Left colon (tissue), 2 donors: Measurements from ENCODE around the gene BMERB1. TPM values are rescaled to one million over a fixed set of nuclear protein-coding genes. Genes with fewer than 3 reads are reported as not detected.
A peak's percentile ranks its signal among the peaks of the same experiment; 100 is the strongest.
"Not testable (repeated sequence)": the region's sequence is repeated elsewhere in the genome, so short reads cannot be mapped to it uniquely, and the experiment has no call there.

Source experiments
- ATAC-seq: fragments of 200-7000 bp; cut with Tn5 transposase; one replicate; pipeline ENCODE4 v1.9.1; 2020; ENCODE audit warnings: mild to moderate bottlenecking, moderate library complexity
- DNase-seq, 2 donors: peaks; one replicate each; pipeline ENCODE4 v3.0.0-alpha.2; 2020
- intact Hi-C, 2 donors: fragments of 100-400 bp; cut with DNase I in 1 of 2; cut with micrococcal nuclease in 1 of 2; formaldehyde crosslinking; loops; one replicate each; pipeline versions ENCODE4 v1.11.2 to v1.14.0; 2022; cut with DNase I, micrococcal nuclease
- total RNA-seq, 2 donors: library from RNA; stranded (reverse); fragmentation: NEBNext Ultra II Directional; extraction: Animal tissue kit (Norgen Biotek cat#: 25700); gene quantifications; one replicate each; pipeline ENCODE4 v1.2.1, GENCODE V29; 2021
- donor health status: DM: no; HTN: no; CAD: no.
- donor health status: DM: yes; HTN: yes; CAD: no.

Gene BMERB1
- total RNA-seq, 2 donors from 2014 or later, result 5.3 to 10.3 TPM

DNA sequence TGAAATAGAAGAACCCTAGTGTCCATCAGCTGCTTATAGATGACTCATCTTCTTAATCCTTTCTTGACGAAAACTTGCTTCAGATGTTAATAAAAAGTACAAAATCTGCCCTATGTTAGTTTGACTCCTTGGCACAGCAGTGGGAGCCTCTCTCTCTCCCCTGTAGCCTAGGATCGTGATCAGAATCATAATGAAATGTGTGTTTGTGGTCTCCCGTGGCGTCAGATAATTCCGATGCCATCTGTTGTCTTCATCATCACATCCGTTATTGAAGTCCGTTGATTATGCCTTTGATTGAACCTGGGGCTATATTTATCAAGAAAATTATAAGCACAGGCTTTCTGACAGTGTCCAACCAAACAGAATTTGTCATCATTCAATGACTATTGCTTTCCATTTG is 102.5 kb downstream of the BMERB1 start:
- DNase-seq, result no peak
- ATAC-seq, result no peak
- intact Hi-C loops, result no loop called here

DNA sequence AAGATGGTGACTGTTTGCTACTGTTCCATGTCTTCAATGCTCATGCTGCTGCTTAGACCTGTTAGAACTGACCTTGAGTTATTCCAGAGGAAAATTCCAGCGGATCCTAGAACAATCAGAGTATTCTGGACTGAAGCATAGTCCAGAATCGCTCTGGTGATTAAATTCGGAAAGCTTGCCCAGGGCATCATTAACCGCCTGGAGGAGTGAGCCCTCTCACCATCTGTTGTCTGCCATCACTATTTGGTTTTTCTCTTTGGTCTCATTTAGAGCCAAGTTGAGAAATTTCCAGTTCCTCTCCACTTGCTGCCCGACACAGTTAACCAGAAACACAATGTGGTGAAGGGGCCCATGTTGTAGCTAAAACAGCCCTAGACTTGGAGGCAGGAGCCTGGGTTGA is 104.1 kb downstream of the BMERB1 start:
- ATAC-seq (no peak), DNase-seq (no peak)
- intact Hi-C loops, result no loop called here

DNA sequence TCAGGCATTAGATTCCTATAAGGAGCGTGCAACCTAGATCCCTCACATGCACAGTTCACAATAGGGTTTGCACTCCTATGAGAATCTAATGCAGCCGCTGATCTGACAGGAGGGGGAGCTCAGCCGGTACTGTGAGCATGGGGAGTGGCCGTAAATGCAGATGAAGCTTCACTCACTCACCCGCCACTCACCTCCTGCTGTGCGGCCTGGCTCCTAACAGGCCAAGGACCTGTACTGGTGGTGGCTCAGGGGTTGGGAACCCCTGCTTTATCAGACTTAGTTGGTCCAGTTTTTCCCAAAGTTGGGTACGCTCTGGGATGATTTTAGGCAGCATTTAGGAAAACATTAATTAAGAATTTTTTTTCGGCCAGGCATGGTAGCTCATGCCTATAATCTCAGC is 104.8 kb downstream of the BMERB1 start:
- ATAC-seq (peak; percentile 63), DNase-seq (no peak)
- intact Hi-C loops, result no loop called here

DNA sequence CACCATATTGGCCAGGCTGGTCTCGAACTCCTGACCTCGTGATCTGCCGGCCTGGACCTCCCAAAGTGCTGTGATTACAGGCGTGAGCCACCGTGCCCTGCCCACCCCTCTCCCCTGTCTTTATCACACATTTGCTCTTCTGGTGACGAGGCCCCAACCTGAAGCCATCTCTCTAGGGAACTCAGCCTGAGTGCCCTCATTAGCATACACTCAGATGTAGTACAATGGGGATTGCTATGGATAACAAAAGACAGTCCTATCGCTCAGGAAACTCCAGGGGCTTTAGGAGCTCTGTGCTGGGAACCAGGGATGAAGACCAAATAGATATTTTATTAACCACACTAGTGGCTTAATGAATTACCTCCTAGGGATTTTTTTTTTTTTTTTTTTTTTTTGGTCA is 107.9 kb downstream of the BMERB1 start:
- intact Hi-C loops, result no loop called here
- DNase-seq (no peak), ATAC-seq (no peak)

DNA sequence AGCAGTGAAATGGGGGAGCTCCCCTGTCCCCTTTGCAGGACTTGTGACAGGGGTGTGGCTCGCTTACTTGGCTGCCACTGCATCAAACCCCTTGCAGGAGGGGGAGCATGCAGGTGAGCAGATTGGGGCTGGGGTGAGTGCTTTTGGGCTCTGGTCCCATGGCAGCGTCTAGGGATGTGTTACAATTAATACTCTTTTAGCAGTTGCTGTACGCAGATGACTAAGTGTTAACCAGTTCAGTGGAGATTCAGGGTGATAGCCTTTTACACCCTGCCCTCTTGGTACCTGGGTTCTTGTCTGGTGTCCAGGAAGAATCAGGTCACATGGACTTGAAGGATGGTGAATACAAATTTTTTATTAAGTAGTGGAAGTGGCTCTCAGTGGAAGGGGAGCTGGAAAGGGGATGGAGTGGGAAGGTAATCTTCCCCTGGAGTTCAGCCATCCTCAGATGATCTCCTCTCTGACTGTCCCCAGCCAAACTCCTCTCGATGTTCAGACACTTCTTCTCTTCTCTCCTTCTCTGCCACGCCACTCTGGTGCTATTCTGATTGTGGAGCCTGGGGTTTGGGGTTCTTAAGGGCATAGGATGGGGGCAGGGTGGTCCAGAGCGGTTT is 108.5 kb downstream of the BMERB1 start:
- ATAC-seq (no peak), DNase-seq (no peak)
- intact Hi-C loops, result no loop called here

DNA sequence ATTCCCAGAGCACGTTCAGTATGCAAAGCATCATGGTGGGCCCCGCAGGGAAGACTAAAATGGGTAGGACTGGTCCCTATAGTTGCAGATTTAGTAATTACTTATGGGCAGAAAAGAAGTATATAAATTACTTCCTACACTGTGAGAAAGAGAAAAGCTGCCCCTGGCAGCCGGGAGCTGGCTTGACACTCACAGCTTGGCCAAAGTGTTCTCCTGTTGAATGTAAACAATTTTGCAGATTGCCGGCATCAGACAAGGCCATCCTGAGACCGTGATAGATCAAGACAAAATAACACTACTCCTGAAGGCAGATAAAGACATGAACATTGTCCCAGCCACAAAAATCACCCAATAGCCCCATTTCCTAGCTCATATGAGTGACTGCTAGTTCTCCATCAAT is 110.0 kb downstream of the BMERB1 start:
- intact Hi-C loops, result no loop called here
- DNase-seq (no peak), ATAC-seq (no peak)

DNA sequence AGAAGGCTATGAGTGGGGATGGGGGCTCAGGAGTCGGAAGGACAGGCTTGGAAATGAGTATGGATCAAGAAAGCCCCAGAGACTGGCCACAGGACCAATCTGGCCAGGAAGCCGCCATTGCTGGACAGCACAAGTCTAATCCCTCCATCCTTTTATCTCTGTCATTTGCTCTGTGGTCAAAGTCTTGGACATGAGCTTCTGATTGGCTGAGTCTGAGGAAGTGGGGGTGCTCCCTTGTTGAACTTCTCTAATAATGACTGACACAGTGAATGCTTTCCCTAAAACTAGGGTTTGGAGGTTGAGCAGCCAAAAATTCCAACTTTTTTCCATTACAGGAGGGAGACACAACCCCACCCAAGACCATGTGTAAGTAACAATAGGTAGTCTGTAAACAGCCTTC is 111.2 kb downstream of the BMERB1 start:
- DNase-seq (no peak), ATAC-seq (no peak)
- intact Hi-C loops, result no loop called here

DNA sequence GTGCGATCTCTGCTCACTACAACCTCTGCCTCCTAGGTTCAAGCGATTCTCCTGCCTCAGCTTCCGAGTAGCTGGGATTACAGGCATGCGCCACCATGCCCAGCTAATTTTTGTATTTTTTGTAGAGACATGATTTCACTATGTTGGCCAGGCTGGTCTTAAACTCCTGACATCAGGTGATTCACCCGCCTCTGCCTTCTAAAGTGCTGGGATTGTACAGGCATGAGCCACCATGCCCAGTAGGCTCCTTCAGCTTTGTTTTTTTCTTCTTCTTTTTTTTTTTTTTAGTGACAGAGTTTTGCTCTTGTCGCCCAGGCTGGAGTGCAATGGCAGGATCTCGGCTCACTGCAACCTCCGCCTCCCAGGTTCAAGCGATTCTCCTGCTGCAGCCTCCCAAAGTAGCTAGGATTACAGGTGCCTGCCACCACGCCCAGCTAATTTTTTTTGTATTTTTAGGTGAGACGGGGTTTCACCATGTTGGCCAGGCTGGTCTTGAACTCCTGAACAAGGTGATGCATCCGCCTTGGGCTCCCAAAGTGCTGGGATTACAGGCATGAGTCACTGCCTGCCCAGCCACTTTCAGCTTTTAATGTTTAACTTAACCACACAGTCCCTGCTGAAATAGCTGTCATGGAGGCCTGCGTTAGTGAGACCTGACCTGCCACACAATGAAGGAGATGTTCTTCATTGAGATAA is 112.8 kb downstream of the BMERB1 start:
- intact Hi-C loops, result not testable (repeated sequence)

DNA sequence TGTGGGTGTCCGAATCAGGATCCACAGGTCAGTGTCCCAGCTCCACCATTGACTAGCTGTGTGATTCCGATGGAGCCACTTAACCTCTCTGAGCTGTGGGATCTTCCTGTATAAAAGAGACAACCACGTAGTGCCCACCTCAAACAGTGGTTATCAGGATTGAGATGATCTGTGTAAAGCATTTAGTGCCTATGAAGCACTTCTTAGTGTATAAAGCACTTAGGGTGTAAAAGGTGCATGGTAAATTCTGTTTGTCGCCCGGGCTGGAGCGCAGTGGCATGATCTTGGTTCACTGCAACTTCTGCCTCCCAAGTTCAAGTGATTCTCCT is 113.3 kb downstream of the BMERB1 start:
- ATAC-seq (no peak), DNase-seq (no peak)
- intact Hi-C loops, result no loop called here

More for the DNA sequence above, 112.8 kb downstream of the BMERB1 start:
- DNase-seq, result not testable (repeated sequence)
- peak; percentile 40 for ATAC-seq

DNA sequence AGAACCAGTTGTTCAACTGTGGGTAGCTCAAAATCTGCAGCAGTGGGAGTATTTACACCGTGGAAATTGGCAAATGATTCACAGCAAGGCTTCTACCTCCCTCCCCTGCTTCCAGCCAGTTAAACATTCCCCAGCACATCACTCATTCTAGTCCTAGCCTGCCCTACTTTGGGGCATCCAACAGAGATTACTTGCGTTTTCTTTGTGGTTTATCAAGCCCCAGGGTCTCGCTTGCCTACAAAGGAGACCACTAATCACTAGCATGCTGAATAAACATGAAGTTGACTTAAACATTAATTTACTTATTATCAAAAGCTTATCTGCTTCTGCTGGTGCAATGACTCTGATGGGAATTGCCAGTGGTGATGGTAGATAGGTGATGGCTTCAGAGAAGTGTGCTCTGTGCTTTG is 114.1 kb downstream of the BMERB1 start:
- DNase-seq (no peak), ATAC-seq (no peak)
- intact Hi-C loops, result no loop called here

DNA sequence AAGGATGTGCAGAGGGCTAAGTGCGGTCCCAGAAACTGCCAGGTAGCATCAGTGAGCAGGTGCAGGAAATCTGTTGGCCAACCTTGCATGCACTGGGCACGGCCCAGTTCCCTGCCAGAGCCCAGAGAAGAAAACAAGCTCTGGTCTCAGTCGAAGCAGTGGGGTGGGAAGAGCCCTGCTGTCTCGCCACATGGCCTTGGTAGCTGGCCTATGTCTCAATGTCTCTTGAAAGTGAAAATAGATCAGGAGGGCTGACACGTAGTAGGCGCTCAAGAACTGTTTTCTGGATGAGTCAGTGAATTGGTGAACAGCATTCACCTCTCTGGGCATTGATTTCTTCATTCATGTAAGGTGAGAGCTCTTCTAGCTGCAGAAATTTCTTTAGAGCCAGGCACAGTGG is 118.1 kb downstream of the BMERB1 start:
- DNase-seq (no peak), ATAC-seq (no peak)
- intact Hi-C loops, result loop anchor here in 1 of 2 donors (5.0 kb wide), 1 partner anchor 125 kb away; no protein-coding TSS in a partner anchor

DNA sequence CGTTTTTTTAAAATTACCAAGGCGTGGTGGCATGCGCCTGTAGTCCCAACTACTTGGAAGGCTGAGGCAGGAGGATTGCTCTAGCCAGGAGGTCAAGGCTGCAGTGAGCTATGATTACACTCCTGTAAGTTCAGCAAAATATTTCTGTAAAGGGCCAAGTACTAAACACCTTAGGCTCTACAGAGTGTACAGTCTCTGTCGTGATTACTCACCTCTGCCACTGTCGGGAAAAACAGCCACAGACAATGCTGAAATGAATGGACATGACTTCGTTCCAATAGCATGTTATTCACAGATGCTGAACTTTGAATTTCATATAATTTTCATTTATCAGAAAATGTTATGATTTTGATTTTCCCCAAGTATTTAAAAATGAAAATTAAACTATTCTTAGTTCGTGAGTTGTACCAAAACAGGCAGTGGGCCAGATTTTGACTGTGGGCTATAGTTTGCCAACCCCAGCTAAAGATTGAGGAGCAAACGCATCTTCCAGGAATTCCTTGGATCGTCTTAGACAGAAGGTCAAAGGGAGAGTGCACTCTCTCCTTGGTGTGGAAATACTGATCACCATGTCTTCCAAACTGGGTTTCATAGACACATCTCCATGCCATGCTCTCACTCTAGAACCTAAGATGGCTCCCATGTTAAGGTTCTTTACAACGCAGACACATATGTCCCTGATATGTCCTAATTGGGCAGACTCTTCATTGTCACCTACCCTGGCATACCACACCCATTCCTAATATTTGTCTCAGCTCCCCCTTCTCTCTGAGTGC is 119.1 kb downstream of the BMERB1 start:
- no peak for ATAC-seq
- intact Hi-C loops, result loop anchor here in 1 of 2 donors (5.0 kb wide), 1 partner anchor 126 kb away; no protein-coding TSS in a partner anchor
- DNase-seq, result no peak

DNA sequence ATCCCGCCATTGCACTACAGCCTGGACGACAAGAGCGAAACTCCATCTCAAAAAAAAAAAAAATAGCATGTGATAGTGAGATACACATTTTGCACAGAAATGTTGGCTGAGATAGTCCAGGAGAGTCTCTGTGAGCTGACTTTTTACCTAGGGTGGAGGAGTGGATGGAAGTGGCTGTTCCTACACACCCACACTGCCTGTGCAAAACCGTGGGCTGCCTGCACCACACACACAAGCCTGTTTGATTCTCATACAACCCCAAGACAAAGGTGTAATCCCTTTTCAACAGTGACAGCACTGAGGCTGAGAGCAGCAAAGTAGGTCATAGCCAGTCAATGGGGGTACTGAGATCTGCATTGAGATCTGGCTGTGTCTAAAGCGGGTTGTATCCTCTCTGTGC is 121.7 kb downstream of the BMERB1 start:
- ATAC-seq, result no peak
- no peak for DNase-seq
- intact Hi-C loops, result no loop called here

DNA sequence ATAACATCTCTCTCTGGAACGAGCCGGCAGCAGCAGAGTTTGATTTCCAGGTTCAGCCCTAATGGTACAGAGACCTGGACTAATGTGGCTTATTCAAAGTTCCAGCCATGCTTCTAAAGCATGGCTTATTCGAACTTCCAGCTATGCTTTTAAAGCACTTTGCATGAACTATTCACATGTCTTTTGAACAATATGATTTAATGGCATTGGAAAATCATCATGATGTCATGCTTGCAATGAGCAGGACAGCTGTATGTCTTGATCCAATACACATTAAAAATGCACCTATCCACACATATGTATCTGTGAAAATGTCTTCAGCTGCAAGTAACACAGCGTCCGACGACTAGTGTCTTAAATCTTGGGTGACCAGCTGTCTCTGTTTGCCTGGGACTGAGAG is 122.9 kb downstream of the BMERB1 start:
- ATAC-seq, result no peak
- DNase-seq, result no peak
- intact Hi-C loops, result no loop called here

DNA sequence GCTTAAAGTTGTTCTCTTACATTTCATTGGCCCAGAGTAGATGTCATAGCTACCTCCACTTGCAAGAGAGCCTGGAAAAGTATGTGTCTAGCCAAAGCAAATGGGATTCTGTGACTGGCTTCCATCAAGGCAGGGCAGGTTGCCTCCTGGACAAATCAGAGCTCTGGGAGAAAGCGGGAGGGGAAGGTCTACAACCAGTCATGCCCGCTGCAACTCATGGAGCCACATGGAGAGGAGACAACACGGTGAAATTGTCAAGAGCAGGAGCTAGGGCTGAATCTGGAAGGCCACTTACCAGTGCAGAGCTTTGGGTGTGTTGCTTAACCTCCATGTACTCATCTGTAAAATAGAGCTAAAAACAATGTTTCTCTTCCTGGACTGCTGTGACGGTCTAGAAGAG is 124.8 kb downstream of the BMERB1 start:
- intact Hi-C loops, result no loop called here
- no peak for ATAC-seq
- DNase-seq, result no peak

DNA sequence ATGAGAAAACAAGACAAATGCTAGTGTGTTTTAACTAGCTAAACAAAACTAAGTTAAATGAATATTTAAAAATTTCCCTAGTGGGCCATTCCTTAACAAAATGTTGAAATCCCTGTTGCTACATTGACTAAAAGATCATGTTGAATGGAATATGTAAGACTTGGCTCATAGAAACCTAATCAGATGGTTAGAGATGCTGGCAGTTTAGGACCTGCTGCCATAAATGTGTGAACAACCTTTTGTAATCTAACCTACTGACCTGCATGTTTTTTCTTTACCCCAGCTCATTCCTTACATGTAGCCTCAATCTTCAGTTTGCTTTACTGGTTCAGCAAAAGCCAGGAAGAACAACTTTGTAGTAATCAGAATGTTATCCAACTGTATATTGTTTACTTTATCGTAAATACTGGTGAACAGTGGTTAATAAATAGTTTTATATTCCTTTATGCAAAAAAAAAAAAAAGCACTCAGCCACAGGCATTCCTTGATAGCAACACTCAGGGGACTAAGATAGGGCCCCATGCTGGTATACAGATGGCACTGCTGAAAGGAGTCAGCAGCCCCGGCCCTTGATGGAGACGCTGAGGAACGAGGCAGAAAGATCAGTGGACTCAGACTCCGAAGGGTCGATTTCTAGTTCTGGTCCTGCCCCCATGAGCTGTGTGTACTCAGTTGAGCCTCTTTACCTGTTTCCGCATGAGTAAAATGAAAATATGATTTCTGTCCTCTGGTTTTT is 130.4 kb downstream of the BMERB1 start:
- DNase-seq (no peak), ATAC-seq (no peak)
- intact Hi-C loops, result no loop called here

DNA sequence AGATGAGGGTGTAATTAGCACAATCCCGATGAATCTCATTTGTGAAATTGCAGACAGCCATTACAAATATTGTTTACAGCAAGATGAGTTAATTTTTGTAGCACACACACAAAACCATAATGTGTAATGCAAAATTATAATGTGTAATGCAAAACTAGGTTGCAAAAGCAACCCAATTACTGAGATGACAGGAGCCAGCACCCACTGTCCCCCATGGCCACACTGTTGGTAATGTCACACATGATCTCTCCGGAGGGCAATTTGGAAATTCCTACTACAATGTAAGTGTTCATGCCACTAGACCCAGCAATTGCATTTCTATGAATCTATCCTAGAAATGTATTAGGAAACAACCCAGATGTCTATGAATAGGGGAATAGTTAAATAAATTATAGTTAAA is 131.7 kb downstream of the BMERB1 start:
- ATAC-seq (no peak), DNase-seq (no peak)
- intact Hi-C loops, result no loop called here

DNA sequence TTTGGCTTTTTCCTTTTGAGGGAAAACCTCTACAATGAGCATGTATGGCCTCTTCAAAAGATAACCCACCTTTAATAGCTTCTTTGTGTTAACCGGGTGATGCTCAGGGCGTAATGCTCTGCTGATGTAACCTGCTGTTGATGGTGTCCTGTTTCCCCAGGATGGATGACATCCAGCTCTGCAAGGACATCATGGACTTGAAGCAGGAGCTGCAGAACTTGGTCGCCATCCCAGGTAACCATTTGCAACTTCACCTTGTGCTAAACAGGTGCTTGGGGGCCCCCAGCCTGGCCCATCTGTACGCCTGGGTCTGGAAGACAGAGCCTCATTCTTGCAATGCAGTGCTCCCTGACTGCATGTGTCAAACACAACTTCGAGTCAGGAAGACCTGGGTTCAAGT is 133.4 kb downstream of the BMERB1 start:
- intact Hi-C loops, result no loop called here
- ATAC-seq (no peak), DNase-seq (no peak)

DNA sequence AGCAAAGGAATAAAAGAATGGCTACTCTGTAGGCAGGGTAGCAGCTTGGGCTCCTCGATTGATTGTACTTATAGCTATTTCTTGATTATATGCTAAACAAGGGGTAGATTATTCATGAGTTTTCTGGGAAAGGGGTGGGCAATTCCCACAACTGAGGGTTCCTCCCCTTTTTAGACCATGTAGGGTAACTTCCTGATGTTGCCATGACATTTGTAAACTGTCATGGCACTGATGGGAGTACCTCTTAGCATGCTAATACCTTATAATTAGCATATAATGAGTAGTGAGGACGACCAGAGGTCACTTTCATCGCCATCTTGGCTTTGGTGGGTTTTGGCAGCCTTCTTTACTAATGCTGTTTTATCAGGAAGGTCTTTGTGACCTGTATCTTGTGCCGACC is 136.3 kb downstream of the BMERB1 start:
- ATAC-seq, intact Hi-C loops, DNase-seq: not testable (repeated sequence)

DNA sequence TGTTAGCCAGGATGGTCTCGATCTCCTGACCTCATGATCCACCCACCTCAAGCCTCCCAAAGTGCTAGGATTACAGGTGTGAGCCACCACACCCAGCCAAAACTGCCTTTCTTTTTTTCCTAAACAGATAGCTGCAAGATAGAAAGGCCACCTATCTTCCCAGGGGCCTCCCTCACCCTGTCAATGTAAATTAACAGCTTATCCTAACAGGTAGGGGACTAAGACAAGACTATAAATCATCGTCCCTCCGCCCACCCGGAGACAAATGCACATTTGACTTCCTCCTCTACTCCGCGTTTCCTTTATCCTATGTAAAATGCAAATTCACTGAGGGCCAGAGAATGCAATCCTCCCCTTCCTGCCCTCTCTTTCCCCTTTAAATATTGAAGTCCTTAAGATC is 137.2 kb downstream of the BMERB1 start:
- ATAC-seq (peak; percentile 45), DNase-seq (peak in 1 of 2 donors; percentile 21)
- intact Hi-C loops, result no loop called here
